Neural progenitor cell (in vitro differentiated cells): Measurements from ENCODE around the gene TASP1.

Source experiments
- EZH2phosphoT487 ChIP-seq: fragments of 200-600 bp; sonication (generic); IDR thresholded peaks from 2 replicates; pipeline ENCODE4 v1.6.1; 2017; ENCODE audit warnings: antibody characterized with exemption
- TF ChIP-seq, protein P1 (sequence below): fragments of 200-600 bp; sonication (generic); IDR thresholded peaks from 2 replicates; pipeline ENCODE4 v1.5.1; 2017; ENCODE audit warnings: antibody characterized with exemption, mild to moderate bottlenecking

DNA sequence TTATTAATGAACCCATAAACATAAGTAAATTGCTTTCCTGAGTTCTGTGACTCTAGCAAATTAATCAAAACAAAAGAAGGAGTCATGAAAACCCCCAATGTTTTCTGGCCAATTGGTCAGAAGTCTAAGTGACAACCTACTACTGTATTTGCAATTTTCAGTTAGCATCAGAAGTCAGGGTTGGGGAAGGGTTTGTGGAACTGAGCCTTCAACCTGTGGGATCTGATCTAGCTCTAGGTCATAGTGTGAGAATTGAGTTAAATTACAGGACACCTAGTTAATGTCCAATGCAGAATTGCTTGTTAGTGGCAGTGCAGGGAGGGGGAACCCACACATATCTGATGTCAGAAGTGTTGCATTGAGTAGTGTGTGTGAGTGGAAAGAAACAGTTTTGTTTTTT is 275.3 kb downstream of the TASP1 start:
- no peak for TF ChIP-seq EZH2phosphoT487
- TF ChIP-seq, protein P1, sequence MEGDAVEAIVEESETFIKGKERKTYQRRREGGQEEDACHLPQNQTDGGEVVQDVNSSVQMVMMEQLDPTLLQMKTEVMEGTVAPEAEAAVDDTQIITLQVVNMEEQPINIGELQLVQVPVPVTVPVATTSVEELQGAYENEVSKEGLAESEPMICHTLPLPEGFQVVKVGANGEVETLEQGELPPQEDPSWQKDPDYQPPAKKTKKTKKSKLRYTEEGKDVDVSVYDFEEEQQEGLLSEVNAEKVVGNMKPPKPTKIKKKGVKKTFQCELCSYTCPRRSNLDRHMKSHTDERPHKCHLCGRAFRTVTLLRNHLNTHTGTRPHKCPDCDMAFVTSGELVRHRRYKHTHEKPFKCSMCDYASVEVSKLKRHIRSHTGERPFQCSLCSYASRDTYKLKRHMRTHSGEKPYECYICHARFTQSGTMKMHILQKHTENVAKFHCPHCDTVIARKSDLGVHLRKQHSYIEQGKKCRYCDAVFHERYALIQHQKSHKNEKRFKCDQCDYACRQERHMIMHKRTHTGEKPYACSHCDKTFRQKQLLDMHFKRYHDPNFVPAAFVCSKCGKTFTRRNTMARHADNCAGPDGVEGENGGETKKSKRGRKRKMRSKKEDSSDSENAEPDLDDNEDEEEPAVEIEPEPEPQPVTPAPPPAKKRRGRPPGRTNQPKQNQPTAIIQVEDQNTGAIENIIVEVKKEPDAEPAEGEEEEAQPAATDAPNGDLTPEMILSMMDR, result no peak
